ENCODE measurements around the gene ZDHHC14. TPM values are rescaled to one million over a fixed set of nuclear protein-coding genes. Genes with fewer than 3 reads are reported as not detected.
A peak's percentile ranks its signal among the peaks of the same experiment; 100 is the strongest.

ZDHHC14 gene
- total and polyA plus RNA-seq, 8 donors = 3.4 to 25.7 (median 7.4) TPM

- H3K36me3 ChIP-seq = peaks cover 0 to 4% (median 0%) of the 10 kb centered on the region in 4 donors
- TF ChIP-seq CTCF (IDR thresholded peaks at IDR 0.05) (no peak), POLR2AphosphoS5 (IDR thresholded peaks at IDR 0.05) (no peak), EP300 (IDR thresholded peaks at IDR 0.05) (no peak), POLR2A (IDR thresholded peaks at IDR 0.05) (no peak)
- intact Hi-C loops (cut with DNase I; ENCODE audit: low total_unique reads) = no loop called here
- no peak for DNase-seq
- H3K9me3 ChIP-seq = no peaks in the 10 kb centered on the region
- no peak overlapping the region for H3K4me3 ChIP-seq
- H3K27ac ChIP-seq = peak overlapping the region in 3 of 5 donors; percentile 3 to 34 (median 17)
- 90 to 95% (median 92%) methylated on average over 12 to 15 of the region's 15 CpGs for WGBS, 5 donors
- peaks cover 6 to 13% (median 7%) of the 10 kb centered on the region in 4 donors for H3K4me1 ChIP-seq
- no peaks in the 10 kb centered on the region for H3K27me3 ChIP-seq
These were observed 181.2 kb downstream of the ZDHHC14 start for GRCh38 chr6:157561929-157562810.

- no peak for DNase-seq
- H3K27ac ChIP-seq = no peak overlapping the region
- intact Hi-C loops (cut with DNase I; ENCODE audit: low total_unique reads) = no loop called here
- TF ChIP-seq EP300 (IDR thresholded peaks at IDR 0.05) (no peak), CTCF (IDR thresholded peaks at IDR 0.05) (no peak), POLR2A (IDR thresholded peaks at IDR 0.05) (no peak), POLR2AphosphoS5 (IDR thresholded peaks at IDR 0.05) (no peak)
- H3K9me3 ChIP-seq = no peaks in the 10 kb centered on the region
- peaks cover 0 to 4% (median 0%) of the 10 kb centered on the region in 4 donors for H3K36me3 ChIP-seq
- WGBS, 5 donors = 88 to 100% (median 90%) methylated on average over 3 to 11 of the region's 11 CpGs
- no peaks in the 10 kb centered on the region for H3K27me3 ChIP-seq
- H3K4me1 ChIP-seq = peaks cover 0 to 5% (median 0%) of the 10 kb centered on the region in 4 donors
- H3K4me3 ChIP-seq = no peak overlapping the region
These were observed 182.0 kb downstream of the ZDHHC14 start for GRCh38 chr6:157562997-157563396.

- intact Hi-C loops (cut with DNase I; ENCODE audit: low total_unique reads) = no loop called here
- TF ChIP-seq POLR2AphosphoS5 (IDR thresholded peaks at IDR 0.05) (no peak), CTCF (IDR thresholded peaks at IDR 0.05) (no peak), EP300 (IDR thresholded peaks at IDR 0.05) (no peak), POLR2A (IDR thresholded peaks at IDR 0.05) (no peak)
- 83 to 93% (median 91%) methylated on average over 8 of the region's 8 CpGs for WGBS, 5 donors
- no peak for DNase-seq
- H3K36me3 ChIP-seq = peaks cover 0 to 4% (median 0%) of the 10 kb centered on the region in 4 donors
- no peak overlapping the region for H3K4me3 ChIP-seq
- H3K27ac ChIP-seq = no peak overlapping the region
- H3K9me3 ChIP-seq = no peaks in the 10 kb centered on the region
- H3K4me1 ChIP-seq = peaks cover 0 to 5% (median 0%) of the 10 kb centered on the region in 4 donors
- H3K27me3 ChIP-seq = no peaks in the 10 kb centered on the region
These were observed 182.8 kb downstream of the ZDHHC14 start for GRCh38 chr6:157563611-157564284.

- 91 to 100% (median 98%) methylated on average over 1 of the region's 1 CpG for WGBS, 5 donors
- no peak overlapping the region for H3K27ac ChIP-seq
These were observed 187.7 kb downstream of the ZDHHC14 start for GRCh38 chr6:157568702-157569101.

More at GRCh38 chr6:157568702-157569101, 187.7 kb downstream of the ZDHHC14 start:
- DNase-seq = no peak
- Histone ChIP-seq H3K36me3 (no peaks in the 10 kb centered on the region), H3K4me1 (no peaks in the 10 kb centered on the region), H3K4me3 (no peak overlapping the region), H3K27me3 (no peaks in the 10 kb centered on the region), H3K9me3 (no peaks in the 10 kb centered on the region)
- TF ChIP-seq CTCF (IDR thresholded peaks at IDR 0.05) (no peak), POLR2AphosphoS5 (IDR thresholded peaks at IDR 0.05) (no peak), EP300 (IDR thresholded peaks at IDR 0.05) (no peak), POLR2A (IDR thresholded peaks at IDR 0.05) (no peak)
- intact Hi-C loops (cut with DNase I; ENCODE audit: low total_unique reads) = no loop called here
